Naive thymus-derived CD8-positive, alpha-beta T cell (primary cell): ENCODE measurements around the gene ZNF552. TPM values are rescaled to one million over a fixed set of nuclear protein-coding genes. Genes with fewer than 3 reads are reported as not detected.
"Not testable (repeated sequence)": the region's sequence is repeated elsewhere in the genome, so short reads cannot be mapped to it uniquely, and the experiment has no call there.

Source experiments
- ATAC-seq, 2 donors: fragments of 150-1000 bp; cut with Tn5 transposase in 1 of 2; sonication (Bioruptor Pico), chemical (Tn5 transposase) in 1 of 2; 1 replicate in 1 of 2; 2 replicates in 1 of 2; pipeline ENCODE4 v1.10.0; 2021; ENCODE audit warnings: mild to moderate bottlenecking in 2 of 2, moderate library complexity in 2 of 2
- POLR2A ChIA-PET: fragments of 350-600 bp; sonication (Branson Sonifier 250); formaldehyde crosslinking; loops from one replicate; lab custom pipeline; 2021; ENCODE audit warnings: antibody characterized with exemption; lab: Charles Lee
- DNase-seq, 10 donors: peaks; one replicate each; pipeline versions ENCODE4 v3.0.0 to v3.0.0-alpha.2; 2020 to 2022
- H3K27ac Mint-ChIP-seq, 10 donors: one replicate each; pipeline ENCODE4 v1.8.0; 2020 to 2022; ENCODE audit warnings: mild to moderate bottlenecking in 10 of 10, mixed read lengths in 10 of 10, moderate library complexity in 4 of 10, inconsistent platforms in 1 of 10
- H3K27me3 Mint-ChIP-seq, 5 donors: one replicate each; pipeline ENCODE4 v1.8.0; 2021 to 2022; ENCODE audit warnings: mixed read lengths in 5 of 5
- H3K36me3 Mint-ChIP-seq, 3 donors: one replicate each; pipeline ENCODE4 v1.8.0; 2020 to 2022; ENCODE audit warnings: mixed read lengths in 3 of 3, mild to moderate bottlenecking in 2 of 3, inconsistent platforms in 1 of 3
- H3K4me1 Mint-ChIP-seq, 4 donors: one replicate each; pipeline ENCODE4 v1.8.0; 2021 to 2022; ENCODE audit warnings: mixed read lengths in 4 of 4
- H3K4me3 Mint-ChIP-seq, 10 donors: one replicate each; pipeline ENCODE4 v1.8.0; 2020 to 2022; ENCODE audit warnings: mild to moderate bottlenecking in 10 of 10, mixed read lengths in 10 of 10, moderate library complexity in 6 of 10, inconsistent platforms in 1 of 10
- H3K9me3 Mint-ChIP-seq, 9 donors: one replicate each; pipeline ENCODE4 v1.8.0; 2020 to 2022; ENCODE audit warnings: mixed read lengths in 9 of 9, mild to moderate bottlenecking in 3 of 9, inconsistent platforms in 1 of 9, moderate library complexity in 1 of 9
- polyA plus RNA-seq, 3 donors: library from polyadenylated mRNA; unstranded; fragments of 300-500 nt; fragmentation: Illumina TruSeq; gene quantifications; one replicate each; pipeline ENCODE4 v1.2.3, GENCODE V29; 2021
- total RNA-seq, 8 experiments: library from RNA in 2 of 8; stranded (reverse) in 2 of 8; gene quantifications; one replicate each; pipeline ENCODE4 v1.2.3 and lab custom pipeline; 2021 to 2026

The ZNF552 gene
- total and polyA plus RNA-seq, 5 experiments from 2014 or later = 6.4 to 21.8 (median 12.4) TPM

DNA sequence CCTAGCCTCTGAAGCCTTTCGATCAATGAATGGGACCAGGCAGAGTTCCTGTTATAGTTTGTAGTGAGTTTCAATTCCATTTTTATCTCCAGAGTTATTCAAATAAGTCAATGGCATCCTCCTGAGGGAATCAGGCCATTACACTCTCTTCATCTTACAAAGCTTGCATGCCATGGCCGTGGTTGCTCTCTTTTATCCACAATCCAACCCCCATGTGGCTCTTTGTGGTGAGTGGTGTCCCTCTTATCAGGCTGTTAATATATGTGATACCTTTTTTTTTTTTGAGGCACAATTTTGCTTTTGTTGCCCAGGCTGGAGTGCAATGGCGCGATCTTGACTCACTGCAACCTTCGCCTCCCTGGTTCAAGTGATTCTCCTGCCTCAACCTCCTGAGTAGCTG, 22.3 kb upstream of the ZNF552 start:
- Mint-ChIP-seq H3K4me1 (peaks cover 12 to 28% (median 17%) of the 10 kb centered on the region in 4 donors), H3K36me3 (peaks cover 0 to 51% (median 11%) of the 10 kb centered on the region in 3 donors)
- H3K9me3 Mint-ChIP-seq, DNase-seq, H3K27ac Mint-ChIP-seq, POLR2A ChIA-PET, ATAC-seq, H3K27me3 Mint-ChIP-seq, H3K4me3 Mint-ChIP-seq: not testable (repeated sequence)

GRCh38 chr19:57830071-57830602, 15.4 kb upstream of the ZNF552 start, which contains the start of gene ZNF587B:
ZNF587B (plus strand) TSS chr19:57830299; CDS start chr19:57830529, 230 bp downstream.
- ATAC-seq (peak; percentile 63 to 83), DNase-seq (peak in 9 of 10 donors; percentile 14 to 75 (median 19))
- H3K4me1 Mint-ChIP-seq = peaks cover 20 to 49% (median 27%) of the 10 kb centered on the region in 4 donors
- POLR2A ChIA-PET = no interaction called here
- H3K36me3 Mint-ChIP-seq = peaks cover 0 to 37% (median 11%) of the 10 kb centered on the region in 3 donors
- H3K4me3 Mint-ChIP-seq = peak within 1 kb of the TSS in 2 of 10 donors; percentile 12 to 68
- peak within 1 kb of the TSS in 8 of 10 donors; percentile 10 to 76 (median 44) for H3K27ac Mint-ChIP-seq
- no peaks in the 10 kb centered on the region for H3K9me3 Mint-ChIP-seq
- no peaks in the 10 kb centered on the region for H3K27me3 Mint-ChIP-seq

- Mint-ChIP-seq H3K27ac (peak overlapping the region in 4 of 10 donors; percentile 27 to 76 (median 44)), H3K36me3 (peaks cover 0 to 41% (median 11%) of the 10 kb centered on the region in 3 donors)
- POLR2A ChIA-PET = no interaction called here
Observed at GRCh38 chr19:57829316-57829715, 14.6 kb upstream of the ZNF552 start.

DNA sequence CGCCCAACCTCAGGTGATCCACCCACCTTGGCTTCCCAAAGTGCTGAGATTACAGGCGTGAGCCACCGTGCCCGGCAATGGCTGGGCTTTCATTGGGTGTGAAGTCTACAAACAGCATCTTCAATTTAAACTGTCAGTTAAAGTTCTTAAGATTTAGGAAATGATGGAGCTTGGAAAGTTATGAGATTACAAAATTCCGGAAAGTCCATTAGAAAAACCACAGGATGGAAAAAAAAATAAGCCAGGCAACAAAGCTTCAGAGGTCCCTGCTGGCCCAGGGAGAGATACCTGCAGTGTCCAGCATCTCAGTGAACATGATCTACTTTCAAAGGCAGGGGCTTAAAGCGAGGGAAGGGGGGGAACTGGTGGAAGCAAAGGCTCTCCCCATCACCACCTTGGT, 10.8 kb upstream of the ZNF552 start:
- Mint-ChIP-seq H3K27me3 (no peaks in the 10 kb centered on the region), H3K4me1 (peaks cover 38 to 74% (median 57%) of the 10 kb centered on the region in 4 donors), H3K36me3 (peaks cover 0 to 45% (median 18%) of the 10 kb centered on the region in 3 donors)

More at GRCh38 chr19:57829316-57829715, 14.6 kb upstream of the ZNF552 start:
- Mint-ChIP-seq H3K4me3 (no peak overlapping the region), H3K4me1 (peaks cover 22 to 53% (median 31%) of the 10 kb centered on the region in 4 donors), H3K27me3 (no peaks in the 10 kb centered on the region), H3K9me3 (no peaks in the 10 kb centered on the region)
- ATAC-seq = no peak
- DNase-seq = no peak

DNA sequence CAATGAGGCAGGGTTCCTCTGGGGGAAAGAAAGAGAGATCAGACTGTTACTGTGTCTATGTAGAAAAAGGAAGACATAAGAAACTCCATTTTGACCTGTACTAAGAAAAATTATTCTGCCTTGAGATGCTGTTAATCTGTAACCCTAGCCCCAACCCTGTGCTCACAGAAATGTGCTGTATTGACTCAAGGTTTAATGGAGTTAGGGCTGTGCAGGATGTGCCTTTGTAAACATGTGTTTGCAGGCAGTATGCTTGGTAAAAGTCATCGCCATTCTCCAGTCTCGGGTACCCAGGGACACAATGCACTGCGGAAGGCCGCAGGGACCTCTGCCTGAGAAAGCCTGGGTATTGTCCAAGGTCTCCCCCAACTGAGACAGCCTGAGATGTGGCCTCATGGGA, 8.9 kb upstream of the ZNF552 start:
- H3K4me1 Mint-ChIP-seq = peaks cover 39 to 67% (median 58%) of the 10 kb centered on the region in 4 donors
- H3K36me3 Mint-ChIP-seq = peaks cover 0 to 35% (median 12%) of the 10 kb centered on the region in 3 donors
- peak overlapping the region in 1 of 10 donors; percentile 41 for H3K4me3 Mint-ChIP-seq
- H3K9me3 Mint-ChIP-seq, ATAC-seq, H3K27me3 Mint-ChIP-seq, DNase-seq, POLR2A ChIA-PET: not testable (repeated sequence)
- peak overlapping the region in 9 of 10 donors; percentile 10 to 75 (median 27) for H3K27ac Mint-ChIP-seq

More for the DNA sequence above, 10.8 kb upstream of the ZNF552 start:
- H3K4me3 Mint-ChIP-seq = no peak overlapping the region
- no peak for DNase-seq
- no peak for ATAC-seq
- H3K9me3 Mint-ChIP-seq = no peaks in the 10 kb centered on the region
- POLR2A ChIA-PET = interaction anchor here (0.8 kb wide), 1 partner anchor 20 kb away, joined by 3 read pairs; no protein-coding TSS in a partner anchor
- H3K27ac Mint-ChIP-seq = no peak overlapping the region

DNA sequence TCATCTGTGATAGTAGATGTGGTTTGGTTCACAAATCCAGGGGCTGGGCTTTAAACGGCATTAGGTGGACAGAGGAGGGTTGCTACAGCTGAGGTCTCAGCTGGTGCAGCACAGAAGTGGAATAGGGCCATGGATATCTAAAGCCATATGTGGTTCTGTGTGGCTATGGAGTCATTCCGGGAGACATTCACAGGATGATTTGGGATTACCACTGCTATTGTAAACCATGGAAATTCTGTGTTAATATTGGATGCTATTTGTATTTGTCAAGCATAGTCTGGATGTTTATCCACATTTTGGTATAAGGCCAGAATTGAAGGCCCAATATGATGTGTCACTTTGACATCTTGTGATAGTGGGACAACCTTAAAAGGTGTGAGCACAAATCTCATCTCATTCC, 8.4 kb upstream of the ZNF552 start:
- H3K4me1 Mint-ChIP-seq = peaks cover 39 to 67% (median 60%) of the 10 kb centered on the region in 4 donors
- peaks cover 0 to 34% (median 12%) of the 10 kb centered on the region in 3 donors for H3K36me3 Mint-ChIP-seq
- H3K9me3 Mint-ChIP-seq, POLR2A ChIA-PET, DNase-seq, ATAC-seq, H3K27me3 Mint-ChIP-seq: not testable (repeated sequence)
- H3K4me3 Mint-ChIP-seq = peak overlapping the region in 4 of 10 donors; percentile 22 to 53 (median 44)
- peak overlapping the region in 7 of 10 donors; percentile 9 to 75 (median 26) for H3K27ac Mint-ChIP-seq

GRCh38 chr19:57821501-57821900, 6.8 kb upstream of the ZNF552 start:
- H3K4me1 Mint-ChIP-seq = peaks cover 34 to 61% (median 53%) of the 10 kb centered on the region in 4 donors
- ATAC-seq, POLR2A ChIA-PET, H3K27me3 Mint-ChIP-seq, DNase-seq, H3K9me3 Mint-ChIP-seq: not testable (repeated sequence)
- peak overlapping the region in 3 of 10 donors; percentile 6 to 77 (median 9) for H3K27ac Mint-ChIP-seq
- peaks cover 0 to 25% (median 10%) of the 10 kb centered on the region in 3 donors for H3K36me3 Mint-ChIP-seq
- peak overlapping the region in 6 of 10 donors; percentile 19 to 99 (median 95) for H3K4me3 Mint-ChIP-seq

DNA sequence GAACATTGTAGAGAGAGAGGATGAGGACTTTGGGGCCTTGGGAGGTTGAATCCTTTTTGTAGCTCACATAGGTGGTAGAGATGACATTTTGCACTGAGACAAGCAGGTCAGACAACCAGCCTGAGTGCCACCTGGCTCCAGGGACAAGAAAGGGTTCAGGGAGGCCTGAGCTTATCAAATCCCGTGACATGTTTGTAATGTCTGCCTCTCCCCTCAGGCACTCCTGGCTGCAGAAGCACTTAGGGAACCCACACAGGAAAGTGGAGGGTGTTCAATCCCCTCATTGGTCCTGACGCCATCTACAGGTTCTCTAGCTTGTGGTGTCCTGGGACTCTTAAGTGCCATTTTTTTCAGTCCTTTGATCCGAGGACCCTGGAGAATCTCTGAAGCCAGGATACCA, 6.4 kb upstream of the ZNF552 start:
- Mint-ChIP-seq H3K4me1 (peaks cover 33 to 61% (median 53%) of the 10 kb centered on the region in 4 donors), H3K36me3 (peaks cover 0 to 22% (median 10%) of the 10 kb centered on the region in 3 donors), H3K4me3 (peak overlapping the region; percentile 94 to 99 (median 98)), H3K27ac (peak overlapping the region; percentile 68 to 99 (median 98))
- DNase-seq, H3K27me3 Mint-ChIP-seq, POLR2A ChIA-PET, ATAC-seq, H3K9me3 Mint-ChIP-seq: not testable (repeated sequence)

GRCh38 chr19:57820599-57820998, 5.9 kb upstream of the ZNF552 start:
- Mint-ChIP-seq H3K36me3 (peaks cover 0 to 19% (median 6%) of the 10 kb centered on the region in 3 donors), H3K4me1 (peaks cover 31 to 61% (median 54%) of the 10 kb centered on the region in 4 donors), H3K27ac (peak overlapping the region; percentile 94 to 99 (median 99)), H3K4me3 (peak overlapping the region; percentile 94 to 99 (median 98)), H3K9me3 (no peaks in the 10 kb centered on the region), H3K27me3 (no peaks in the 10 kb centered on the region)
- ATAC-seq = no peak
- POLR2A ChIA-PET = interaction anchor here (1.5 to 2.2 kb wide), 2 partner anchors 20 to 67 kb away, joined by 7 to 10 read pairs; no protein-coding TSS in a partner anchor
- DNase-seq = no peak

GRCh38 chr19:57819475-57820148, 4.9 kb upstream of the ZNF552 start:
- Mint-ChIP-seq H3K36me3 (peaks cover 0 to 15% (median 6%) of the 10 kb centered on the region in 3 donors), H3K27me3 (no peaks in the 10 kb centered on the region), H3K4me3 (peak overlapping the region; percentile 94 to 99 (median 98)), H3K9me3 (no peaks in the 10 kb centered on the region), H3K4me1 (peaks cover 36 to 69% (median 60%) of the 10 kb centered on the region in 4 donors), H3K27ac (peak overlapping the region; percentile 94 to 99 (median 99))
- ATAC-seq (peak; percentile 86), DNase-seq (peak; percentile 57 to 91 (median 82))
- POLR2A ChIA-PET = interaction anchor here (0.6 to 2.6 kb wide), 12 partner anchors 14 to 495 kb away, joined by 3 to 13 read pairs (median 5); partner anchors contain the start of genes ZNF417, ZNF551, ZNF586 and ZNF587

- POLR2A ChIA-PET = interaction anchor here (0.7 to 2.6 kb wide), 6 partner anchors 31 to 626 kb away, joined by 4 to 13 read pairs (median 10); partner anchors contain the start of genes ZNF551, ZNF586, ZNF587 and ZNF671
Observed at GRCh38 chr19:57818378-57818777, 3.7 kb upstream of the ZNF552 start.

GRCh38 chr19:57817976-57818375, 3.3 kb upstream of the ZNF552 start:
- Mint-ChIP-seq H3K27ac (no peak overlapping the region), H3K36me3 (peaks cover 0 to 11% (median 7%) of the 10 kb centered on the region in 3 donors), H3K27me3 (no peaks in the 10 kb centered on the region), H3K9me3 (no peaks in the 10 kb centered on the region), H3K4me3 (peak overlapping the region in 5 of 10 donors; percentile 28 to 96 (median 54)), H3K4me1 (peaks cover 28 to 68% (median 58%) of the 10 kb centered on the region in 4 donors)
- DNase-seq (no peak), ATAC-seq (no peak)
- POLR2A ChIA-PET = interaction anchor here (0.6 to 2.6 kb wide), 3 partner anchors 32 to 382 kb away, joined by 3 to 13 read pairs (median 13); partner anchors contain the start of genes ZNF587 and ZNF671

More at GRCh38 chr19:57818378-57818777, 3.7 kb upstream of the ZNF552 start:
- Mint-ChIP-seq H3K27me3 (no peaks in the 10 kb centered on the region), H3K4me1 (peaks cover 31 to 68% (median 58%) of the 10 kb centered on the region in 4 donors), H3K27ac (peak overlapping the region in 6 of 10 donors; percentile 27 to 94 (median 54)), H3K4me3 (peak overlapping the region; percentile 0 to 98 (median 76)), H3K9me3 (no peaks in the 10 kb centered on the region), H3K36me3 (peaks cover 0 to 12% (median 6%) of the 10 kb centered on the region in 3 donors)
- DNase-seq (no peak), ATAC-seq (no peak)
